ENCODE data around the gene LAMA5.

Gene LAMA5

GRCh38 chr20:62268228-62268900 lies 98.7 kb downstream of the LAMA5 start:
- Histone ChIP-seq H3K27me3 (ENCODE audit: control insufficient read depth in 1 of 2, insufficient read depth in 2 of 2, low read length in 2 of 2) (no peaks in the 10 kb centered on the region), H3K27ac (ENCODE audit: low read depth, low read length) (no peak overlapping the region), H3K4me1 (ENCODE audit: insufficient read depth, low read length) (no peaks in the 10 kb centered on the region), H3K9ac (ENCODE audit: low read length) (no peak overlapping the region), H3K9me3 (ENCODE audit: low read length) (no peaks in the 10 kb centered on the region), H3K36me3 (ENCODE audit: insufficient read depth, low read length) (peaks cover 27% of the 10 kb centered on the region), H3K4me3 (ENCODE audit: low read depth in 1 of 2, low read length in 2 of 2) (no peak overlapping the region)

GRCh38 chr20:62267543-62267942 lies 99.6 kb downstream of the LAMA5 start:
- Histone ChIP-seq H3K27ac (ENCODE audit: low read depth, low read length) (no peak overlapping the region), H3K36me3 (ENCODE audit: insufficient read depth, low read length) (peaks cover 24% of the 10 kb centered on the region), H3K4me3 (ENCODE audit: low read depth in 1 of 2, low read length in 2 of 2) (no peak overlapping the region), H3K27me3 (ENCODE audit: control insufficient read depth in 1 of 2, insufficient read depth in 2 of 2, low read length in 2 of 2) (no peaks in the 10 kb centered on the region), H3K4me1 (ENCODE audit: insufficient read depth, low read length) (no peaks in the 10 kb centered on the region), H3K9me3 (ENCODE audit: low read length) (no peaks in the 10 kb centered on the region), H3K9ac (ENCODE audit: low read length) (no peak overlapping the region)

- Histone ChIP-seq H3K36me3 (ENCODE audit: insufficient read depth, low read length) (peaks cover 23% of the 10 kb centered on the region), H3K27ac (ENCODE audit: low read depth, low read length) (no peak overlapping the region), H3K9ac (ENCODE audit: low read length) (no peak overlapping the region)
These were observed 100.3 kb downstream of the LAMA5 start for GRCh38 chr20:62266851-62267250.

GRCh38 chr20:62266340-62266739 lies 100.8 kb downstream of the LAMA5 start:
- peaks cover 18% of the 10 kb centered on the region for H3K36me3 ChIP-seq (ENCODE audit: insufficient read depth, low read length)

More at GRCh38 chr20:62266851-62267250, 100.3 kb downstream of the LAMA5 start:
- Histone ChIP-seq H3K27me3 (ENCODE audit: control insufficient read depth in 1 of 2, insufficient read depth in 2 of 2, low read length in 2 of 2) (no peaks in the 10 kb centered on the region), H3K9me3 (ENCODE audit: low read length) (no peaks in the 10 kb centered on the region), H3K4me3 (ENCODE audit: low read depth in 1 of 2, low read length in 2 of 2) (no peak overlapping the region), H3K4me1 (ENCODE audit: insufficient read depth, low read length) (no peaks in the 10 kb centered on the region)

GRCh38 chr20:62265365-62265764 lies 101.7 kb downstream of the LAMA5 start:
- Histone ChIP-seq H3K4me1 (ENCODE audit: insufficient read depth, low read length) (no peaks in the 10 kb centered on the region), H3K4me3 (ENCODE audit: low read depth in 1 of 2, low read length in 2 of 2) (no peak overlapping the region), H3K27me3 (ENCODE audit: control insufficient read depth in 1 of 2, insufficient read depth in 2 of 2, low read length in 2 of 2) (no peaks in the 10 kb centered on the region), H3K27ac (ENCODE audit: low read depth, low read length) (no peak overlapping the region), H3K36me3 (ENCODE audit: insufficient read depth, low read length) (peaks cover 21% of the 10 kb centered on the region), H3K9ac (ENCODE audit: low read length) (no peak overlapping the region), H3K9me3 (ENCODE audit: low read length) (no peaks in the 10 kb centered on the region)

More at GRCh38 chr20:62266340-62266739, 100.8 kb downstream of the LAMA5 start:
- Histone ChIP-seq H3K4me1 (ENCODE audit: insufficient read depth, low read length) (no peaks in the 10 kb centered on the region), H3K27me3 (ENCODE audit: control insufficient read depth in 1 of 2, insufficient read depth in 2 of 2, low read length in 2 of 2) (no peaks in the 10 kb centered on the region), H3K9me3 (ENCODE audit: low read length) (no peaks in the 10 kb centered on the region), H3K9ac (ENCODE audit: low read length) (no peak overlapping the region), H3K27ac (ENCODE audit: low read depth, low read length) (no peak overlapping the region), H3K4me3 (ENCODE audit: low read depth in 1 of 2, low read length in 2 of 2) (no peak overlapping the region)

- H3K9ac ChIP-seq (ENCODE audit: low read length): no peak overlapping the region
- H3K9me3 ChIP-seq (ENCODE audit: low read length): no peaks in the 10 kb centered on the region
- no peaks in the 10 kb centered on the region for H3K27me3 ChIP-seq (ENCODE audit: control insufficient read depth in 1 of 2, insufficient read depth in 2 of 2, low read length in 2 of 2)
- H3K36me3 ChIP-seq (ENCODE audit: insufficient read depth, low read length): peaks cover 37% of the 10 kb centered on the region
- H3K4me3 ChIP-seq (ENCODE audit: low read depth in 1 of 2, low read length in 2 of 2): no peak overlapping the region
- H3K27ac ChIP-seq (ENCODE audit: low read depth, low read length): no peak overlapping the region
- H3K4me1 ChIP-seq (ENCODE audit: insufficient read depth, low read length): peaks cover 7% of the 10 kb centered on the region
These were observed 103.7 kb downstream of the LAMA5 start for GRCh38 chr20:62263396-62263795.

GRCh38 chr20:62262064-62262463 lies 105.0 kb downstream of the LAMA5 start:
- Histone ChIP-seq H3K27ac (ENCODE audit: low read depth, low read length) (no peak overlapping the region), H3K36me3 (ENCODE audit: insufficient read depth, low read length) (peaks cover 41% of the 10 kb centered on the region), H3K4me1 (ENCODE audit: insufficient read depth, low read length) (peaks cover 10% of the 10 kb centered on the region), H3K9me3 (ENCODE audit: low read length) (no peaks in the 10 kb centered on the region), H3K27me3 (ENCODE audit: control insufficient read depth in 1 of 2, insufficient read depth in 2 of 2, low read length in 2 of 2) (no peaks in the 10 kb centered on the region), H3K9ac (ENCODE audit: low read length) (no peak overlapping the region), H3K4me3 (ENCODE audit: low read depth in 1 of 2, low read length in 2 of 2) (no peak overlapping the region)

GRCh38 chr20:62259294-62259565 lies 107.9 kb downstream of the LAMA5 start:
- Histone ChIP-seq H3K27ac (ENCODE audit: low read depth, low read length) (no peak overlapping the region), H3K27me3 (ENCODE audit: control insufficient read depth in 1 of 2, insufficient read depth in 2 of 2, low read length in 2 of 2) (no peaks in the 10 kb centered on the region), H3K4me1 (ENCODE audit: insufficient read depth, low read length) (peaks cover 10% of the 10 kb centered on the region), H3K9ac (ENCODE audit: low read length) (no peak overlapping the region), H3K36me3 (ENCODE audit: insufficient read depth, low read length) (peaks cover 44% of the 10 kb centered on the region), H3K9me3 (ENCODE audit: low read length) (no peaks in the 10 kb centered on the region), H3K4me3 (ENCODE audit: low read depth in 1 of 2, low read length in 2 of 2) (no peak overlapping the region)
